ENCODE data around the gene RTN4RL1.

Gene RTN4RL1

GRCh38 chr17:1978396-1978949, 46.7 kb downstream of the RTN4RL1 start:
- no peak for DNase-seq (ENCODE audit: low spot score)
- FAIRE-seq: no peak

- no peak for DNase-seq (ENCODE audit: low spot score)
- FAIRE-seq: no peak
Measured at GRCh38 chr17:1977583-1978395, 47.3 kb downstream of the RTN4RL1 start.

GRCh38 chr17:1976683-1977064, 48.5 kb downstream of the RTN4RL1 start:
- FAIRE-seq (no peak), DNase-seq (ENCODE audit: low spot score) (no peak)

GRCh38 chr17:1976000-1976682, 49.0 kb downstream of the RTN4RL1 start:
- DNase-seq (ENCODE audit: low spot score) (no peak), FAIRE-seq (no peak)

- DNase-seq (ENCODE audit: low spot score) (no peak), FAIRE-seq (no peak)
Measured at GRCh38 chr17:1975573-1975972, 49.6 kb downstream of the RTN4RL1 start.

- FAIRE-seq (no peak), DNase-seq (ENCODE audit: low spot score) (no peak)
Measured at GRCh38 chr17:1972487-1973160, 52.5 kb downstream of the RTN4RL1 start.

GRCh38 chr17:1970843-1971384, 54.2 kb downstream of the RTN4RL1 start:
- no peak for FAIRE-seq
- no peak for DNase-seq (ENCODE audit: low spot score)

- FAIRE-seq (no peak), DNase-seq (ENCODE audit: low spot score) (no peak)
Measured at GRCh38 chr17:1969712-1970111, 55.4 kb downstream of the RTN4RL1 start.

GRCh38 chr17:1967213-1967612, 57.9 kb downstream of the RTN4RL1 start:
- FAIRE-seq: no peak
- no peak for DNase-seq (ENCODE audit: low spot score)

- no peak for FAIRE-seq
- DNase-seq (ENCODE audit: low spot score): no peak
Measured at GRCh38 chr17:1966274-1967086, 58.7 kb downstream of the RTN4RL1 start.

GRCh38 chr17:1965556-1966273, 59.4 kb downstream of the RTN4RL1 start:
- DNase-seq (ENCODE audit: low spot score): no peak
- no peak for FAIRE-seq

- DNase-seq (ENCODE audit: low spot score): no peak
- FAIRE-seq: no peak
Measured at GRCh38 chr17:1963250-1963649, 61.9 kb downstream of the RTN4RL1 start.

GRCh38 chr17:1961189-1961588, 63.9 kb downstream of the RTN4RL1 start:
- FAIRE-seq (no peak), DNase-seq (ENCODE audit: low spot score) (no peak)

GRCh38 chr17:1960545-1960912, 64.6 kb downstream of the RTN4RL1 start:
- DNase-seq (ENCODE audit: low spot score): no peak
- no peak for FAIRE-seq

GRCh38 chr17:1959871-1960544, 65.1 kb downstream of the RTN4RL1 start:
- no peak for DNase-seq (ENCODE audit: low spot score)
- no peak for FAIRE-seq

GRCh38 chr17:1958134-1958881, 66.8 kb downstream of the RTN4RL1 start:
- FAIRE-seq: no peak
- no peak for DNase-seq (ENCODE audit: low spot score)

- DNase-seq (ENCODE audit: low spot score): peak; percentile 10
- FAIRE-seq: no peak
Measured at GRCh38 chr17:1957037-1957436, 68.1 kb downstream of the RTN4RL1 start.

- FAIRE-seq: no peak
- DNase-seq (ENCODE audit: low spot score): no peak
Measured at GRCh38 chr17:1956134-1956533, 69.0 kb downstream of the RTN4RL1 start.

- no peak for FAIRE-seq
- no peak for DNase-seq (ENCODE audit: low spot score)
Measured at GRCh38 chr17:1953831-1954230, 71.3 kb downstream of the RTN4RL1 start.

Measured in RCC 7860 (cell line).